Endothelial cell of umbilical vein (primary cell): ENCODE results near the gene HFE.

ENCODE experiments used
- CTCF ChIP-seq, 2 donors: IDR thresholded peaks; 1 replicate in 1 of 2; 2 replicates in 1 of 2; pipeline ENCODE4 v1.5.1; 2011; ENCODE audit warnings: low read length in 2 of 2, mild to moderate bottlenecking in 2 of 2, moderate library complexity in 2 of 2, control low read depth in 1 of 2, inconsistent platforms in 1 of 2, low read depth in 1 of 2; ENCODE audit not compliant: insufficient read depth in 1 of 2; ENCODE audit errors: extremely low read depth in 1 of 2
- EZH2 ChIP-seq: IDR thresholded peaks from 2 replicates; pipeline ENCODE4 v1.6.1; 2012; ENCODE audit warnings: borderline replicate concordance, low read depth, mild to moderate bottlenecking, moderate library complexity, low read length, inconsistent platforms; ENCODE audit not compliant: severe bottlenecking
- FOS ChIP-seq: IDR thresholded peaks from 2 replicates; pipeline ENCODE4 v1.6.1; 2011; ENCODE audit warnings: mild to moderate bottlenecking, low read length, moderate library complexity, borderline replicate concordance; ENCODE audit not compliant: insufficient read depth
- GATA2 ChIP-seq: IDR thresholded peaks from 2 replicates; pipeline ENCODE4 v1.7.0; 2011; ENCODE audit warnings: low read depth, mild to moderate bottlenecking, moderate library complexity, mixed read lengths, low read length; ENCODE audit not compliant: insufficient read length, insufficient read depth
- MYC ChIP-seq: IDR thresholded peaks from one replicate; pipeline ENCODE4 v1.6.1; 2011; ENCODE audit warnings: mild to moderate bottlenecking, low read depth, low read length
- POLR2A ChIP-seq: IDR thresholded peaks from 2 replicates; pipeline ENCODE4 v1.6.1; 2012; ENCODE audit warnings: low read depth, mild to moderate bottlenecking, control low read depth, low read length
- POLR2AphosphoS5 ChIP-seq: IDR thresholded peaks from 2 replicates; pipeline ENCODE4 v1.6.1; 2012; ENCODE audit warnings: low read depth, mild to moderate bottlenecking, control low read depth, low read length, moderate library complexity; ENCODE audit not compliant: insufficient read depth

DNA sequence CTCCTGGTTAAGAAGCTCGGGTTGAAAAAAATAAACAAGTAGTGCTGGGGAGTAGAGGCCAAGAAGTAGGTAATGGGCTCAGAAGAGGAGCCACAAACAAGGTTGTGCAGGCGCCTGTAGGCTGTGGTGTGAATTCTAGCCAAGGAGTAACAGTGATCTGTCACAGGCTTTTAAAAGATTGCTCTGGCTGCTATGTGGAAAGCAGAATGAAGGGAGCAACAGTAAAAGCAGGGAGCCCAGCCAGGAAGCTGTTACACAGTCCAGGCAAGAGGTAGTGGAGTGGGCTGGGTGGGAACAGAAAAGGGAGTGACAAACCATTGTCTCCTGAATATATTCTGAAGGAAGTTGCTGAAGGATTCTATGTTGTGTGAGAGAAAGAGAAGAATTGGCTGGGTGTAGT lies 2.0 kb downstream of the HFE start:
- TF ChIP-seq CTCF (IDR thresholded peaks at IDR 0.05; ENCODE audit: extremely low read depth in 1 of 2, insufficient read depth in 1 of 2, low read depth in 1 of 2, low read length in 2 of 2) (no peak), POLR2A (no peak), FOS (no peak), POLR2AphosphoS5 (no peak), GATA2 (no peak), EZH2 (no peak), MYC (no peak)
